Colon (tissue), 2 donors: ENCODE measurements around the gene DAZAP1.

ENCODE experiments used
- FAIRE-seq: peaks from 2 replicates; lab custom pipeline; 2012; peaks lifted over from hg19 to GRCh38; lab: Jason Lieb, UNC
- donor health status: control.
- donor health status: control.

Gene DAZAP1

GRCh38 chr19:1407528-1408299, at the start of gene DAZAP1:
Gene DAZAP1 (plus strand): TSS chr19:1407586. CDS start chr19:1407774, 188 bp downstream.
- no peak for FAIRE-seq

- FAIRE-seq = no peak
Observed at GRCh38 chr19:1360126-1360817, 47.1 kb upstream of the DAZAP1 start.

DNA sequence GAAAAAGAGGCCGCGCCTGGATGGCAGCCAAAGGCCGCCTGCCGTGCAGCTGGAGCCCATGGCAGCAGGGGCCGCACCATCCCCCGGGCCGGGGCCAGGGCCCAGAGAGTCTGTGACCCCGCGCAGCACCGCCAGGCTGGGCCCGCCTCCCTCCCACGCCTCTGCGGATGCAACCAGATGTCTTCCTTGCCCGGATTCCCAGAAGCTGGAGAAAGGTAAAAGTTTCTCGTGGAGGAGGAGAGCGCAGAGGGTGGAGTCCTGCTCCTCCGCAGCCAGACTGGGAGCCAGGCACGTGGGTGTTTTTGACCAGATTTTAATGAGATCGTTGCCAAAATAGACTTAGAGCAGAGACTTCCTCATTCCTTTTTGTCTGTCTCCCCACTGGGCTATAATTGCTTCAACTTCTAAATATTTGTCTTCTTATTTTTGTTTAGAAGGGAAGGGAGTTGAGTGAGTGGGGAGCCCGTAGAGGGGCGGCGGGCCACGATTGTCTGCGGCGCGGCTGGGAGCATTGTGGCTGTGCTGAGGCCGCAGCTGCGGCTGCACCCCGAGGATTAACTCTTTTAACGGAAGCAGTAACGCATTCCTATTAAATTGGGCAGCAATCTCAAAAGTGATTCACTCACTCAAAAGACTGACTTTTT, 46.4 kb upstream of the DAZAP1 start:
- FAIRE-seq = no peak

DNA sequence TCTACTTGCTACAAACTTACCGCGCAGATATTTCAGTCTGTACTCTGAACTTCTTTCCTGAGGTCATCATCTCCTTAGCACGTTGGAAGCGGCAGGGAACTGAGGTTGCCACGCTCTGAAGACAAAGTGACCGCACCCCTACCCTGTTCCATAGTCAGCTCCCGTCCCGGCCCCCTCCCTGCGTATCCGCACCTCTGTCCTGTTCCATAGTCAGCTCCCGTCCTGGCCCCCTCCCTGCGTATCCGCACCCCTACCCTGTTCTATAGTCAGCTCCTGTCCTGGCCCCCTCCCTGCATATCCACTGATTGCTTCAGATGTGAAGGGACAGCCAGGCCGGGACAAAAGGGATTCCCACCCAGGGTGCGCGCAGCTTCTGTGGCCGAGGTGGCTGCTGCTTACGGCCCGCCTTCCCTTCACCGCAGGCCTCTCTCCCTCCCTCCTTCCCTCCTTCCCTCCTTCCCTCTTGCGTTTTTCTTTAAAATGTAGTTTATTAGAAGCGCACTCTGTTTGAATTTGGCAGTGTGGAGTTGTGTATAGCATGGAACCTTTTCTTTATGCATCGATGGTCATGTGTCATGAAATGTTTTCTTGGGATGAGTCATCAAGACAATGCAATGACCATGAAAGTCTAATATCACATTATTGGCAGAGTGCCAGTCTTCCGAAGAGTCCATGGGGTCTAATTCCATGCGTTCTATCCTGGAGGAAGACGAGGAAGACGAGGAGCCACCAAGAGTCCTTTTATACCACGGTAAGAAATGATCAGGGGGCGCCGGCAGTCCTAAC, 45.6 kb upstream of the DAZAP1 start:
- FAIRE-seq = no peak

- no peak for FAIRE-seq
Observed at GRCh38 chr19:1362387-1363257, 44.8 kb upstream of the DAZAP1 start.

GRCh38 chr19:1363599-1363998, 43.8 kb upstream of the DAZAP1 start:
- FAIRE-seq = no peak

DNA sequence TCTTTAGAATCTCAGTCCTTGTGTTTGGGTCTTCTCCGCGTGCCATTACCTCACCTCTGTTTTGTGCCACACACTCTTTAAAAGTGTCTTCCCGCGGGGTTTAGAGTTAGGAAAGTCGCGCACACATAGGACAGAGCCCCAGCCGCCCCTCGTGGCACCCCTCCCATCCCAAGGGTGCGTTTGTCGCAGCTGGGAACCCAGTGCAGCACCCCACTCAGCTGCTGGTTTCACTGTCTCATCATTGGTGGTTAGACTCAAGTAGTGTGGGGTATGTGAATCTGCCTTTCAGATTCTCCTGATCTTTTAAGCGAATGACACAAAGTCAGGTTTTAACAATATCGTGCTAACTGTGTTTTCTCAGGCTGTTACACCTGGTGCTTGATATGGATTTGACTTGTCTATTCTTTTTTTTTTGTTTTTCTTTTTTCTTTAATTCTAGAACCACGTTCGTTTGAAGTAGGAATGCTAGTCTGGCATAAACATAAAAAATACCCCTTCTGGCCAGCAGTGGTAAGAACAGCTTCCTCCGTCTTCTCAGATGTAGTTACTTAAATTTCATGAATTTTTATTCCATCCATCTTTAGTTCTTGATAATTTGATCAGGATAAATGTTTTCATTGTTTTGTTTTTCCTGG, 43.2 kb upstream of the DAZAP1 start:
- FAIRE-seq = no peak

GRCh38 chr19:1365319-1366269, 41.8 kb upstream of the DAZAP1 start:
- no peak for FAIRE-seq

DNA sequence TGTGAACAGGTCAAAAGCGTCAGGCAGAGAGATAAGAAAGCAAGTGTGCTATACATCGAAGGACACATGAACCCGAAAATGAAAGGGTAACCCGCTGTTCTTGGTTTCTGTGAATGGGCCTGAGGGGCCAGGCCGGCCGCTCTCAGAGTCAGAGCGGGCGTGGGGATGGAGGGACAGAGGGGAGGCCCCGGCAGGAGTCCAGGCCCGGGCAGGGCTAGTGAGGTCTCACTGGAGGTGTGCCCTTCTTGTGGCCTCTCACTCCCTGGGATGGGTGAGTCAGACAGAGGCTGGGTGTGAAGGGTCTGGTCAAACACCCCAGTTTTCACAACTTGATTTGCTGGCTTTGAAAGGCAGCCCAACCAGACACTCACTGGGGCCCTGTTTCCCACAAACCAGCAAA, 41.1 kb upstream of the DAZAP1 start:
- FAIRE-seq = no peak

DNA sequence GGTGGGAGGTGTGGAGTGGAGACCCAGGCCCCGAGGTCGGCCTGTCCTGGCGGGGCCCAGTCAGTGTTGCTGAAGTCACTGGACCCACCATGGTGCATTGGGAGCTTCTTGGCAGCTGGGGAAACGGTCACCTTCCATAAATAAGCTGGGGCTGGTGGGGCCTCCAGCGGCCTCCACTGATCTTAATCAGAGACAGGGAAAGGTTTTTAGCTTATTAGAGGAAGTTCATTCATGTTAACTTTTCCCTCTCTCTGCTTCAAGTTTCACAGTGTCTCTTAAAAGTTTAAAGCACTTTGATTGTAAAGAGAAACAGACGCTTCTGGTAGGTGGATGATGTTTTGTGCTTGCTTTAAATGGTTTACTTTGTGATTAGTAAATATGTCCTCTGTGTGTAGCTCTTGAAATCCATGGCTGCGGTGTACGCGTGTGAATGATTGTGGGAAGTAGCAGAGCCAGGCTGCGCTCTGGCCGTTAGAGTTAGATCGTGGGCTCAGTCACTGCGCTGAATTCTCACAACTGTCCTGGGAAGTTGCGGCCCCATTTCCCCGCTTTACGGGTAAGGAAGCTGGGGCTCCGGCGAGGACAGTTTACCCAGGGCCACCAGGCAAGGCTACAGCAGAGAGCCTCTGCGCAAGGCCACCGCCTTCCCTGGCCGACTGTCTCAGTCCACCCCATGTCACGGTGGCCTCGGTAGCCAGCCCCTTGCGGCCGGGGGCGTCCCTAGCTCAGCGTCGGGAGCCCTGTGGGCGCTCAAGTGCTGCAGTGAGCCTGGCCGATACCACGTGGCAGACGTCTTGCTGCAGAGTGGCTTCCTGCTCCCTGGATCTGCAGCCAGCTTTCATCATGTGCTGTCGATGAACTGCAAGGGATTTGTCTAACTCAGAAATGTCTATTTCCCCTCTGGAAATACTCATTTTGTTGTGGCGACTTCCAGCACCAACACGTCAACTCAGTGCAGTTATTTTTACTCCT, 40.2 kb upstream of the DAZAP1 start:
- FAIRE-seq = no peak

- no peak for FAIRE-seq
Observed at GRCh38 chr19:1369214-1369805, 38.1 kb upstream of the DAZAP1 start.

- FAIRE-seq = no peak
Observed at GRCh38 chr19:1370579-1371361, 36.6 kb upstream of the DAZAP1 start.

DNA sequence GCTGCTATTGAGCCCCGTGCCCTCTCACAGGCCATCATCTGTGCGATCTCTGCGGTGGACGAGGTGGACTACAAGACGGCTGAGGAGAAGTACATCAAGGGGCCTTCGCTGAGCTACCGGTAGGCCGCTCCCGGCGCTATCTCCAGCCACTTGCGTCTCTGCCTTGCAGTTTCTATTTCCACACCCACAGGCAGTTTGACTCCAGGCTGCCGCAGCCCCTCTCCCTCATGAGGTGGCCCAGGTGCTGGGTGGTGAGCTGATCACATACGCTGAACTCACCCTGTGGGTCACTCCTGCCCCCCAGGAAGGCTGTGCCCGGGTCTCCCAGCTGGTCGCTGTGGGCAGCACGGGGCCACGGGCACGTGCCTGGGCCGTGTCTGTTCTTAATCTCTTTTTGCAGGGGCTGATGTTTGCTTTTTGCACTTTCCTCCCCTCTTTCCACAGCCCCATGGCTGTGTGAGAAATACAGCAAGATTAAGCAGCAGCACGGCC, 34.3 kb upstream of the DAZAP1 start:
- no peak for FAIRE-seq

- FAIRE-seq = no peak
Observed at GRCh38 chr19:1373534-1374249, 33.7 kb upstream of the DAZAP1 start.

DNA sequence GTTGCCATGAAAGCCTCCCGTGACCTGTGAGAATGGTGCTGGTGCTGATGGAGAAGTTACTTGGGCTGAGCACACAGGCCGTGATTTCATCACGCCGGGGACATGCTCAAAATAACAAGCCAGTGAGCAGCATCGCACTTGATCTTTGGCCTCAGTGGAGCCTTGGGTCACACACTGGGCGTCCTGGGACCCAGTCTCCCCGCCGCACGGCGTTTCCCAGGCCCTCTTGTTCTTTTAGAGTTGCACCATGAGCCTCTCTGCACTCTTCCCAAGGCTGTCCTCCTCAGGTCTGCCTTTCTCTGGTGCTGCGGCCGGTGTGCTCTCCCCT, 33.2 kb upstream of the DAZAP1 start:
- no peak for FAIRE-seq

GRCh38 chr19:1376415-1376805, 31.0 kb upstream of the DAZAP1 start:
- FAIRE-seq = no peak
